GM18508 (cell line): ENCODE results near the gene IL33.
"Not testable (repeated sequence)": the region's sequence is repeated elsewhere in the genome, so short reads cannot be mapped to it uniquely, and the experiment has no call there.

ENCODE experiments used
- ATAC-seq: cut with Tn5 transposase; IDR thresholded peaks from one replicate; pipeline ENCODE4 v1.9.1; 2021; ENCODE audit warnings: moderate number of reproducible peaks; ENCODE audit not compliant: insufficient read depth, unreplicated experiment

The IL33 gene

GRCh38 chr9:6215562-6215961 is at the start of gene IL33:
Gene IL33, plus strand, starts transcription at chr9:6215807. Its CDS starts 25,888 bp downstream, at chr9:6241695.
- ATAC-seq = no peak

- no peak for ATAC-seq
Observed at GRCh38 chr9:6171667-6172066, 43.9 kb upstream of the IL33 start.

- ATAC-seq = no peak
Observed at GRCh38 chr9:6173914-6174313, 41.7 kb upstream of the IL33 start.

- ATAC-seq = not testable (repeated sequence)
Observed at GRCh38 chr9:6182549-6183226, 32.9 kb upstream of the IL33 start.

- ATAC-seq = no peak
Observed at GRCh38 chr9:6183227-6183551, 32.4 kb upstream of the IL33 start.

- no peak for ATAC-seq
Observed at GRCh38 chr9:6183627-6184026, 32.0 kb upstream of the IL33 start.

GRCh38 chr9:6184749-6185645 is 30.6 kb upstream of the IL33 start:
- ATAC-seq = peak; percentile 87

- no peak for ATAC-seq
Observed at GRCh38 chr9:6186691-6187090, 28.9 kb upstream of the IL33 start.

- no peak for ATAC-seq
Observed at GRCh38 chr9:6187272-6187671, 28.3 kb upstream of the IL33 start.

- no peak for ATAC-seq
Observed at GRCh38 chr9:6188466-6188865, 27.1 kb upstream of the IL33 start.

- ATAC-seq = no peak
Observed at GRCh38 chr9:6188906-6189305, 26.7 kb upstream of the IL33 start.

- ATAC-seq = no peak
Observed at GRCh38 chr9:6194934-6195333, 20.7 kb upstream of the IL33 start.

GRCh38 chr9:6195714-6196360 is 19.8 kb upstream of the IL33 start:
- ATAC-seq = no peak

GRCh38 chr9:6197330-6197729 is 18.3 kb upstream of the IL33 start:
- ATAC-seq = no peak

- ATAC-seq = no peak
Observed at GRCh38 chr9:6198251-6198650, 17.4 kb upstream of the IL33 start.

GRCh38 chr9:6199596-6199995 is 16.0 kb upstream of the IL33 start:
- no peak for ATAC-seq

GRCh38 chr9:6200761-6201160 is 14.8 kb upstream of the IL33 start:
- no peak for ATAC-seq

GRCh38 chr9:6209966-6210365 is 5.6 kb upstream of the IL33 start:
- ATAC-seq = no peak

- no peak for ATAC-seq
Observed at GRCh38 chr9:6212722-6213375, 2.8 kb upstream of the IL33 start.

- no peak for ATAC-seq
Observed at GRCh38 chr9:6214434-6214833, 1.2 kb upstream of the IL33 start.

GRCh38 chr9:6214903-6215302 is 704 bp upstream of the IL33 start:
- no peak for ATAC-seq
